ENCODE data around the gene LRMDA.

- TF ChIP-seq, protein P1, sequence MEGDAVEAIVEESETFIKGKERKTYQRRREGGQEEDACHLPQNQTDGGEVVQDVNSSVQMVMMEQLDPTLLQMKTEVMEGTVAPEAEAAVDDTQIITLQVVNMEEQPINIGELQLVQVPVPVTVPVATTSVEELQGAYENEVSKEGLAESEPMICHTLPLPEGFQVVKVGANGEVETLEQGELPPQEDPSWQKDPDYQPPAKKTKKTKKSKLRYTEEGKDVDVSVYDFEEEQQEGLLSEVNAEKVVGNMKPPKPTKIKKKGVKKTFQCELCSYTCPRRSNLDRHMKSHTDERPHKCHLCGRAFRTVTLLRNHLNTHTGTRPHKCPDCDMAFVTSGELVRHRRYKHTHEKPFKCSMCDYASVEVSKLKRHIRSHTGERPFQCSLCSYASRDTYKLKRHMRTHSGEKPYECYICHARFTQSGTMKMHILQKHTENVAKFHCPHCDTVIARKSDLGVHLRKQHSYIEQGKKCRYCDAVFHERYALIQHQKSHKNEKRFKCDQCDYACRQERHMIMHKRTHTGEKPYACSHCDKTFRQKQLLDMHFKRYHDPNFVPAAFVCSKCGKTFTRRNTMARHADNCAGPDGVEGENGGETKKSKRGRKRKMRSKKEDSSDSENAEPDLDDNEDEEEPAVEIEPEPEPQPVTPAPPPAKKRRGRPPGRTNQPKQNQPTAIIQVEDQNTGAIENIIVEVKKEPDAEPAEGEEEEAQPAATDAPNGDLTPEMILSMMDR (IDR thresholded peaks at IDR 0.05): no peak
- TF ChIP-seq CHD4 (IDR thresholded peaks at IDR 0.05; ENCODE audit: borderline replicate concordance): no peak
- TF ChIP-seq POLR2A (IDR thresholded peaks at IDR 0.05; ENCODE audit: low read length): no peak
Observed at GRCh38 chr10:75860009-75860408, 428.6 kb downstream of the LRMDA start.

Data from A549 (cell line).